ENCODE measurements around the gene LBR.

DNA sequence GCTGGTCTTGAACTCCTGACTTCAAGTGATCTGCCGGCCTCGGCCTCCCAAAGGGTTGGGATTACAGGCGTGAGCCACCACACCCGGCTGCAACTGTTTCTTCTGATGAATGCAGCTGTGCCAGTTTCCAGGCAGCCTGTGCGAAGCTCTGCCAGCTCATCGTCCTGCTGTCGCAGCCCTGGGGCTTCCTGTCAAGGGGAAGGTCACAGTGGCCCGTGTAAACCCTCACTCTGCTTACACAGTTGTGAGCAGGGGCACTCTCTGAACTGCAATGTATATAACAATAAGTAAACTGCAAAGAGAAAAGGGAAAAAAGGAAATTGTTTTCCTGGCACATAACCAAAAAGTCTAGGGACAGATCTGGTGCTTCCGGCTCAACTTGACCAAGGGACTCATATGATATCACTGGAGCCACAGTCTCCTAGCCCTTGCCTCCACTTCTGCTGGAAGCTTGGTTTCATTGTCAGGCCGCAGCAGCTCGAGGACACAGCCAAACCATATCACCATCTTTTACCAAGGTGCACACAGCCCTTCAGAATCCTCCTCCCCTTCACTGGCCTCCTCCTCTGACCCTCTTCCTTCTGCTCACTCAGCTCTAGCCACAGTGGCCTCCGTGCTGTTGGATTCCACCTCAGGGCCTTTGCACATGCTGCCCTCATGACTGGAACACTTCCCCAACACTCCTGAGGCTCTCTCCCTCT is 22.8 kb upstream of the LBR start:
- TF ChIP-seq, protein P1, sequence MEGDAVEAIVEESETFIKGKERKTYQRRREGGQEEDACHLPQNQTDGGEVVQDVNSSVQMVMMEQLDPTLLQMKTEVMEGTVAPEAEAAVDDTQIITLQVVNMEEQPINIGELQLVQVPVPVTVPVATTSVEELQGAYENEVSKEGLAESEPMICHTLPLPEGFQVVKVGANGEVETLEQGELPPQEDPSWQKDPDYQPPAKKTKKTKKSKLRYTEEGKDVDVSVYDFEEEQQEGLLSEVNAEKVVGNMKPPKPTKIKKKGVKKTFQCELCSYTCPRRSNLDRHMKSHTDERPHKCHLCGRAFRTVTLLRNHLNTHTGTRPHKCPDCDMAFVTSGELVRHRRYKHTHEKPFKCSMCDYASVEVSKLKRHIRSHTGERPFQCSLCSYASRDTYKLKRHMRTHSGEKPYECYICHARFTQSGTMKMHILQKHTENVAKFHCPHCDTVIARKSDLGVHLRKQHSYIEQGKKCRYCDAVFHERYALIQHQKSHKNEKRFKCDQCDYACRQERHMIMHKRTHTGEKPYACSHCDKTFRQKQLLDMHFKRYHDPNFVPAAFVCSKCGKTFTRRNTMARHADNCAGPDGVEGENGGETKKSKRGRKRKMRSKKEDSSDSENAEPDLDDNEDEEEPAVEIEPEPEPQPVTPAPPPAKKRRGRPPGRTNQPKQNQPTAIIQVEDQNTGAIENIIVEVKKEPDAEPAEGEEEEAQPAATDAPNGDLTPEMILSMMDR (IDR thresholded peaks at IDR 0.05): no peak
- TF ChIP-seq POLR2AphosphoS5 (IDR thresholded peaks at IDR 0.05) (no peak), POLR2A (IDR thresholded peaks at IDR 0.05) (no peak)
